Ishikawa (cell line): ENCODE measurements around the gene STING1.
"Not testable (repeated sequence)": the region's sequence is repeated elsewhere in the genome, so short reads cannot be mapped to it uniquely, and the experiment has no call there.

Source experiments
- CREB1 ChIP-seq: IDR thresholded peaks from 2 replicates; pipeline ENCODE4 v1.6.1; 2012; ENCODE audit warnings: low read depth
- EP300 ChIP-seq: IDR thresholded peaks from 2 replicates; pipeline ENCODE4 v1.6.1; 2012; ENCODE audit warnings: borderline replicate concordance
- FOXM1 ChIP-seq: IDR thresholded peaks from 2 replicates; pipeline ENCODE4 v1.6.1; 2012; ENCODE audit warnings: low read depth, borderline replicate concordance
- NFIC ChIP-seq: IDR thresholded peaks from 2 replicates; pipeline ENCODE4 v1.6.1; 2012
- RAD21 ChIP-seq: IDR thresholded peaks from 2 replicates; pipeline ENCODE4 v1.6.1; 2012; ENCODE audit warnings: low read depth
- TAF1 ChIP-seq: IDR thresholded peaks from 2 replicates; pipeline ENCODE4 v1.6.1; 2012; ENCODE audit warnings: low read depth, mild to moderate bottlenecking
- TCF12 ChIP-seq: IDR thresholded peaks from 2 replicates; pipeline ENCODE4 v1.6.1; 2012; ENCODE audit warnings: low read depth
- YY1 ChIP-seq: IDR thresholded peaks from 2 replicates; pipeline ENCODE4 v1.6.1; 2012; ENCODE audit warnings: low read depth
- TF ChIP-seq, protein P1 (sequence below): IDR thresholded peaks from 2 replicates; pipeline ENCODE4 v1.6.1; 2012
- TF ChIP-seq, protein P2 (sequence below): IDR thresholded peaks from 2 replicates; pipeline ENCODE4 v1.6.1; 2012; ENCODE audit warnings: low read depth, mild to moderate bottlenecking

DNA sequence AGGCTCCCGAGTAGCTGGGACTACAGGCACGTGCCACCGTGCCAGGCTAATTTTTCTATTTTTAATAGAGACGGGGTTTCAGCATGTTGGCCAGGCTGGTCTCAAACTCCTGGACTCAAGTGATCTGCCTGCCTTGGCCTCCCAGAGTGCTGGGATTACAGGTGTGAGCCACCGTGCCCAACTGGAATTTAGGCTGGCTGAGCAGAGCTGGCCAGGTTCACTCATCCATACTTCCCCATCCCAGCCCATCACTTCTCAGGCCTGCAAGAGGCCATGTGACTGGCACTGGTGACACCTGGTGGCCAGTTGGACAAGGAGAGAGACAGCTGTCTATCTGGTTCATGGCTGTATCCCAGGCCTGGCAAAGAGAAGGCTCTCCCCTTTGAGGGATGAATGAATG lies 30.9 kb upstream of the STING1 start:
- TF ChIP-seq RAD21 (peak; percentile 98), TCF12 (peak; percentile 33)
- not testable (repeated sequence) for TF ChIP-seq EP300, YY1, TAF1, CREB1, FOXM1, NFIC
- TF ChIP-seq, protein P1, sequence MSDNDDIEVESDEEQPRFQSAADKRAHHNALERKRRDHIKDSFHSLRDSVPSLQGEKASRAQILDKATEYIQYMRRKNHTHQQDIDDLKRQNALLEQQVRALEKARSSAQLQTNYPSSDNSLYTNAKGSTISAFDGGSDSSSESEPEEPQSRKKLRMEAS: peak; percentile 84
- TF ChIP-seq, protein P2, sequence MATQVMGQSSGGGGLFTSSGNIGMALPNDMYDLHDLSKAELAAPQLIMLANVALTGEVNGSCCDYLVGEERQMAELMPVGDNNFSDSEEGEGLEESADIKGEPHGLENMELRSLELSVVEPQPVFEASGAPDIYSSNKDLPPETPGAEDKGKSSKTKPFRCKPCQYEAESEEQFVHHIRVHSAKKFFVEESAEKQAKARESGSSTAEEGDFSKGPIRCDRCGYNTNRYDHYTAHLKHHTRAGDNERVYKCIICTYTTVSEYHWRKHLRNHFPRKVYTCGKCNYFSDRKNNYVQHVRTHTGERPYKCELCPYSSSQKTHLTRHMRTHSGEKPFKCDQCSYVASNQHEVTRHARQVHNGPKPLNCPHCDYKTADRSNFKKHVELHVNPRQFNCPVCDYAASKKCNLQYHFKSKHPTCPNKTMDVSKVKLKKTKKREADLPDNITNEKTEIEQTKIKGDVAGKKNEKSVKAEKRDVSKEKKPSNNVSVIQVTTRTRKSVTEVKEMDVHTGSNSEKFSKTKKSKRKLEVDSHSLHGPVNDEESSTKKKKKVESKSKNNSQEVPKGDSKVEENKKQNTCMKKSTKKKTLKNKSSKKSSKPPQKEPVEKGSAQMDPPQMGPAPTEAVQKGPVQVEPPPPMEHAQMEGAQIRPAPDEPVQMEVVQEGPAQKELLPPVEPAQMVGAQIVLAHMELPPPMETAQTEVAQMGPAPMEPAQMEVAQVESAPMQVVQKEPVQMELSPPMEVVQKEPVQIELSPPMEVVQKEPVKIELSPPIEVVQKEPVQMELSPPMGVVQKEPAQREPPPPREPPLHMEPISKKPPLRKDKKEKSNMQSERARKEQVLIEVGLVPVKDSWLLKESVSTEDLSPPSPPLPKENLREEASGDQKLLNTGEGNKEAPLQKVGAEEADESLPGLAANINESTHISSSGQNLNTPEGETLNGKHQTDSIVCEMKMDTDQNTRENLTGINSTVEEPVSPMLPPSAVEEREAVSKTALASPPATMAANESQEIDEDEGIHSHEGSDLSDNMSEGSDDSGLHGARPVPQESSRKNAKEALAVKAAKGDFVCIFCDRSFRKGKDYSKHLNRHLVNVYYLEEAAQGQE: not testable (repeated sequence)
